ENCODE results near the gene CARD14.

CARD14 gene

DNA sequence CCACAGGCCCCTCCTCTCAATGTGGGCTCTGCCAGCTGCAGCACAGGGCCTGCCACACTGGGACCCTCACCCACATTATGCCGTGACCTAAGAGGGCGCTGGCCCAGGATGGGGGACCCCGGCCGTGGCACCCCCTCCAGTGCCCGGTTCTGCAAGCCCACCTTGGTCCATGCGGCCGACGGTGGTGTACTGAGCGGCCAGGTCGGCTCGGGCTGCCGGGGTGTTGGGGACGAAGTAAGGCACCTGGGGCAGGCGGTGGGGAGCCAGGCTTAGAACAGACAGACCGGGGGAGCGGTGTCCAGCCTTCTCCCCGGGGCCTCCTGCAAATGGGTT lies 43.8 kb downstream of the CARD14 start:
- no peak for DNase-seq

DNA sequence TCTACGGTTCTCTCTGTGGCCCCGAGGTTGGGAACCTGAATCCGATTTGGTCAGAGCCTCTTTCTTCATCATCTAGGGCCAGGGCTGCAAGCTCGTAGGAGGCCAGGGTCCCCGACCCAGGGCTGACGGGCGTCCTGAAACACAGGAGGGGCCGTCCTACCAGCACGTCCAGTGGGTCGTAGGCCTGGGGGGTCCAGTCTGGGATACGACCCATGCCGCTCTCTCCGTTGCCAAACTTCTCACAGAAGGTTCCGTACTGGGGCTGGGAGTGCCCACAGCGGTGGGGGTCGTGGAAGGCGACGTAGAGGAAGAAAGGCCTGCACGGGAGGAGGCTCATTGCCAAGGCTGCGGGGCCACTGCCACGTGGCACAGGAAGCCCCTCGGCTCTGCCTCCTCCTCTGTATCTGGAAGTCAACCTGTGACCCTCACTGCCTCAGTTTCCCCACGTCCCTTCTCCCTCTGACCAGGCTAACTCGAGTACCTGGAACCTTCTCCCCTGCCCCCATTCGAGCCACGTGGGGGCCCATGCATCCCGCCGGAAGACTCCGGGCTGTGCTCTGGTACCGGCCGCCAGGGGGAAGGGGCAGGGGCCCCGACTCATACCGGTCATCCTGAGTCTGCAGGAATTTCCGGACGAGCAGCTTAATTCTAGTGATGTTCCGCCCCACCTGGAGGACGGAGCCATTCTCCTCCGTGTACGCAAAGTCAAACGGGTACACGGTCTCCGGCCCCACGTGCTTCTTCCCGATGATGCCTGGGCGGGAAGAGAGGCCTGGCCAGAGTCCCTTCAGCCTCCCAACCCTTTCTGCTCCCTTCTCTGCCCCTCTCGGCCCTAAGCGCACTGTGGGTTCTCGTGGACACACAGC lies 44.4 kb downstream of the CARD14 start:
- DNase-seq = no peak

DNA sequence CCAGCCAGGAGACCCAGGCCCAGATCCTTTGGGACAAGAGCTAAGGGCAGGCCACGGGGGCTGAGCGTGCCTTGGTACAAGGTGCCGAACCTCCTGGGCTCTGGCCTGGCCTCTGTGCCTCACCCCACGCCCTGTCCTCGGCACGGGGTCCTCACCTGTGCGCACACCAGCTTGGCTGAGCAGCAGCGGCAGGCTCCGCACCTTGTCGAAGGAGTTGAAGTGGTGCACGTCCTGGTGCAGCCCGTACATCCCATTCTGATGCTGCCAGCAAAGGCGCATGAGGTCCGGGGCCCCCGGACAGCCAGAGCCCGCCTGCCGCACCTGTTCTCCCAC lies 45.0 kb downstream of the CARD14 start:
- DNase-seq = no peak

DNA sequence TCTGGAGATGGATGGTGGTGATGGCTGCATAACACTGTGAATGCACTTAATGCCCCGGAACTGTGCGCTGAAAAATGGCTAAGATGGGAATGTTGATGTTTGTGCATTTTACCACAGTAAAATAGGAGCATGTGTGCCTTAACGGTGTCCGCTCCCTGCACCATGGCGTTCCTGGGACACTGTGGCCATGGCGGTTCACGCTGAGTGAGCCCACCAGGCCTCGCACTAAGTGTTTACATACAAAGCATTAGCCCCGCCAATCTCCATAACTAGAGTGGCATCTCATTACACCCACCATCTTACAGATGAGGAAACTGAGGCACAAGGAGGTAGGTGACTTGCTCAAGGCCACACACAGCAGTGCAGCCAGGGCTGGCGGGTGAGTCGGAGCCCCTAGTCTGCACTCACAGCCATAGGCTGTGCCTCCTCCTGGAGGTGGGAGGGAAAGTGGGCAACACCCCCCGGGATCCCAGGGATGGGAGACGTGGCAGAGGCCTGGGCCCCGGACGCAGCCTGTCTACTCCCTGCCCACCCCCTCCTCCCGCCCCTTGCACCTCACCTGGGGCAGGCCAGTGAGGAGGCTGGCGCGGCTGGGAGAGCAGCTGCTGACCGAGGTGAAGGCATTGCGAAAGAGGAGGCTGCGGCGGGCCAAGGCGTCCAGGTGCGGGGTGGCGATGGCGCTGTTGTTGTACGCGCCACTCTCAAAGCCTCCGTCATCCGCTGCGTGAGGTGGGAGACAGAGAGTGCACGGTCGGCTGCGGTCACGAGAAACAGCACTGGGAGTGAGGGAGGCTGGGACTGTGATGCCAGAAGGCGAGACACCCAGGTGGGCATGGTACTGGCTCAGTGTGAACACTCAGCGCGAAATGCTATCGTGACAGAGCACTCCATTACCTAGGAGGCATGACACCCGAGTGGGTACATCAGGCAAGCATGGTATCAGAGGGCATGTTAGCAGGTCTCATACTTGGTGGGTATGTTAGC lies 46.9 kb downstream of the CARD14 start:
- DNase-seq = no peak

DNA sequence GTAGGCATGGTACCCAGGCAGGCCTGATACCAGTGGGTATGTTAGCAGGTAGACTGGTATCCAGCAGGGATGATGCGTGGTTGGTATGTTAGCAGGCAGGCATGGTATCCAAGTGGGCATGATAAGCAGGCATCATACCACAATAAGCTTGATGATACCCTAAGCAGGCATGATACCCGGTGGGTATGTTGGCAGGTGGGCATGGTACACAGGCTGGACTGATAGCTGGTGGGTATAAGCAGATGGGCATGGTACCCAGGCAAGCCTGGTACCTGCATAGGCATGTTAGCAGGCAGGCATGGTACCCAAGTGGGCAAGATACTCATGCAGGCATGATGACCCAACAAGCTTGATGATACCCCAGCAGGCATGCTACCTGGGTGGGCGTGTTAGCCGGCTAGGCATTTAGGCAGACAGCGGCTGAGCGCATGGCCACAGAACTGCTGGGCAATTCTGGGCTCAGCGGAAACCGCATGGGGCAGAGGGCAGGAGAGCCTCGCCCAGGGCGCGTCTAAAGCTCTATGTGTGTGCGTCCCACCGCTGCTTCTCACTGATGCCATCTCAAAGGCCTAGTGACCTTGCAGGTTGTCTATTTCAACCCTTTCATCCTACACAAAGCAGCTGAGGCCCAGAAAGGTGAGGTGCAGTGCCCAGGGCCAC lies 48.0 kb downstream of the CARD14 start:
- no peak for DNase-seq

DNA sequence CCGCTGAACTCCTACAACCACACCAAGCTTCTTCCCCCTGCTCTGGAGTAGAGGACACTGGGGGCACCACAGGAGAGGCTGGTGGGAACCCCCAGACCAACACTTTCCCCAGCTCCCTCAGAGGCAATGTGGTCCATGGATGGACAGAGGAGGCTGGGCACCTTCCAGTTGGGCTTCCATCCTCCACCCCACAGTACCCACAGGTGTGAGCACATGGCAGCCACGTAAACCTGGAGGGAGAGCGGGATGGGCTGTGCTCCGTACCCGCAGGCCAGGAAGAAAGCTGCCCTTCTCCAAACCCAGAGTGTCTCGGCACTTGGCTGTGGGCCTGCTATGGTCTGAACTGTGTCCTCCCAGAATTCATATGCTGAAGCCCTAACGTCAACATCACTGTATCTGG lies 48.6 kb downstream of the CARD14 start:
- DNase-seq = no peak

DNA sequence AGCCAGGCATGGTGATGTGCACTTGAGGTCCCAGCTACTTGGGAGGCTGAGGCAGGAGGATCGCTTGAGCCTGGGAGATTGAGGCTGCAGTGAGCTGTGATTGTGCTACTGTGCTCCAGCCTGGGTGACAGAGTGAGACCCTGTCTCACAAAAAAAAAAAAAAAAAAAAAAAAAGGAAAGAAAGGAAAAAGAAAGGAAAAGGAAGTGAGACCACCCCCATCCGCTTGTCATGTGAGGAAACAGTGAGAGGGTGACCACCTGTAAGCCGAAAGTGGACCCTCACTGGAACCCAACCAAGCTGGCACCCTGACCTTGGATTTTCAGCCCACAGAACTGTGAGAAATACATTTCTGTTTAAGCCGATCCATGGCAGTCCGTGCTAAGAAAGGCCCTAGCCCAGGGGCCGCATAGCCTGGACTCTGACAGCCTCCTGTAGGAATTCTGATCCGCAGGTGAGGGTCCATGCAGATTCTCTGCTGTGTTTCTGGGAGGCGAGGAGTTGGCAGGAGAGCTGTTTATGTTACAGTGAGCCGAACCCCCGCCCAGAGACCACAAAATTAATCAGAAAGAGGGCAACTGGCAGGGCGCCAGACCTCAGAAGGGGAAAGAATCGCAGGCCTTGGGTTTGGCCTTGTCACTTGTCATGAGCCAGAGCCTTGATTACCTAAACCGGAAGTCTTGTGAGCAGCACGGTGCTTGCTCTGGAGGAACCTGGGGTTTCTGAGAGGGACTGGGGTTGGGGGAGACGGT lies 49.4 kb downstream of the CARD14 start:
- peak; percentile 93 for DNase-seq

DNA sequence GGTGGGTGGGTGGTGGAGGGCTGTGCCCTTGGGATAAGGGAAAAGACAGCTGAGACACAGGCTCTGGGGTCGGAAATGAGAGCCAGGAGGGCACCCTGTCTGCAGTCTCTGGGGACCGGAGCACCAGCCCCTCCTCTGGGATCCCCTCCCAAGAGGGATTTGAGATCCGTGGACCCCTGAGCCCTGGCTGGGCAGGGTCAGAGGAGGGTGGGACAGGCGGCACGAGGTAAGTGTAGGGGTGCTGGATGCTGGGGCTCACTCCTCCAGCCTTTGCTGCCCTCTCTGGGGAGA lies 49.9 kb downstream of the CARD14 start:
- DNase-seq = no peak

DNA sequence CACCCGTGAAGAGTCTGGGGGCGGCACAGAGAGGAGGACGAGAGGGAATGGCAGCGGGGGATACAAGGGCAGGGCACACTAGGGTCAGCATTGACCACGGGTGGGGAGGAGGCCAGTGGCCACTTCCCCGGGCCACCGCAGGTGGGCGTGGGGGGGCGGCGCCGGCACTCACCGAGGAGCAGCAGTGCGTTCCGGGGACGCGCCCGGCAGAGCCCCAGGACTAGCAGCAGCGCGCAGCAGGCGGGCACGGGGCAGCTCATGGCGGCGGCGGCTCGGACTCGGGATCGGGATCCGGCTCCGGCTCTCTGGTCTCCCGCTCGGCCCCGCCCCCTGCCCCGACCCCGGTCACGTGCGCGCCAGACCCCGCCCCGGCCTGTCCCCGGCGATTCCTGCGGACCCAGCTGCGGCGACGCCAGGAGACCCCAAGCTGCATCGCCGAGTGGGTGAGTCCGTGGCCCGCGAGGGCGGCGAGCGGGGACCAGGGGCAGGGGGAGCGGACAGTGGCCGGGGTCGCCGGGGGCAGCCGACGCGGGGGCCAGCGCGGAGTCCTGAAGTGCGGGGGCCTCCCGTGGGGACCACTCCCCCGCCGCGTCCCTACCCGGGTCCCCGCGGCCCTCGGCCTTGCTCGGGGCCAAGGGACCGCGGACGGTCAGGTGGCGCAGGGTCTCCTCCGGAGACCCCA lies 50.4 kb downstream of the CARD14 start, which contains the start of the genes SGSH and SLC26A11:
SGSH (minus strand) TSS at position 280 of the 682 bp plus-strand sequence; CDS start at position 260, 20 bp downstream.
SLC26A11 (plus strand) TSS at position 374 of the 682 bp plus-strand sequence. CDS start 1,134 bp downstream, outside the sequence.
- DNase-seq = peak; percentile 66

DNA sequence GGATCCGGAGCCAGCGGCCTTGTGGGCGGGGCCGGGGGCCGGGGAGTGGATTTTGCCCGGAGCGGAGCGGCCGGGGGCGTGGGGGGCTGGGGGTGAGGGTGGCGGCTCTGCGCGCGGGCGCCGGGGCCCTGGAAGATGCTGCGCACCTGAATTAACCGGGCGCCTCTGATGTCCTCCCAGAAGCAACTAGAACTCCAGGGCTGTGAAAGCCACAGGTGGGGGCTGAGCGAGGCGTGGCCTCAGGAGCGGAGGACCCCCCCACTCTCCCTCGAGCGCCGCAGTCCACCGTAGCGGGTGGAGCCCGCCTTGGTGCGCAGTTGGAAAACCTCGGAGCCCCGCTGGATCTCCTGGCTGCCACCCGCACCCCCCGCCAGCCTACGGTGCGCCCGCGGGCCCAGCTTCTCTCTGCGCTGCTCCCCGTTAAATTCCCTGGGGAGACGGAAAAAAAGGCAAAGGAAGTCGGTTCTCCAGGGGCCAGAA lies 50.9 kb downstream of the CARD14 start:
- peak; percentile 49 for DNase-seq

DNA sequence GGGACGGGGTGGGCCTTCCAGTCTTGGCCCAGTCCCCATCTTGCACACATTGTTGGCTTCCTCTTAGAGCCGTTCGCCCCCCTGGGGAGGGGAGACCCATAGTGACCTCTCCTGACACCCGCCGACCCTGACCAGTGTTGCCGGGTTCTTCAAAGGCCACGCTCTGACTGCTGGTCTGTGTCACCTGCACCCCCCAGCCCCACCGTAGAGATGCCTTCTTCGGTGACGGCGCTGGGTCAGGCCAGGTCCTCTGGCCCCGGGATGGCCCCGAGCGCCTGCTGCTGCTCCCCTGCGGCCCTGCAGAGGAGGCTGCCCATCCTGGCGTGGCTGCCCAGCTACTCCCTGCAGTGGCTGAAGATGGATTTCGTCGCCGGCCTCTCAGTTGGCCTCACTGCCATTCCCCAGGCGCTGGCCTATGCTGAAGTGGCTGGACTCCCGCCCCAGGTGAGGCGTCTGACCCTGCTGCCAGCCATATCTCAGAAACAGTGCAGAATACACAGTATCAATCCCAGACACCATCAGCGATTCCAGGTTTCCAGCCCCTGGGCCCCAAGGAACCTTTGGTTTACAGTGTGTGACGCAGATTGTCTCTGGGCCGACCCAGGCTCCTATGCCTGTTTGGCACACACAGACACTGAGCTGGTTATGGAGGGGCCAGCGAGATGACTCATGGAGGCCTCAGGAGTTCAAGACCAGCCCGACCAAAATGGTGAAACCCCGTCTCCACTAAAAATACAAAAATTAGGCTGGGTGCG lies 51.7 kb downstream of the CARD14 start:
- no peak for DNase-seq

DNA sequence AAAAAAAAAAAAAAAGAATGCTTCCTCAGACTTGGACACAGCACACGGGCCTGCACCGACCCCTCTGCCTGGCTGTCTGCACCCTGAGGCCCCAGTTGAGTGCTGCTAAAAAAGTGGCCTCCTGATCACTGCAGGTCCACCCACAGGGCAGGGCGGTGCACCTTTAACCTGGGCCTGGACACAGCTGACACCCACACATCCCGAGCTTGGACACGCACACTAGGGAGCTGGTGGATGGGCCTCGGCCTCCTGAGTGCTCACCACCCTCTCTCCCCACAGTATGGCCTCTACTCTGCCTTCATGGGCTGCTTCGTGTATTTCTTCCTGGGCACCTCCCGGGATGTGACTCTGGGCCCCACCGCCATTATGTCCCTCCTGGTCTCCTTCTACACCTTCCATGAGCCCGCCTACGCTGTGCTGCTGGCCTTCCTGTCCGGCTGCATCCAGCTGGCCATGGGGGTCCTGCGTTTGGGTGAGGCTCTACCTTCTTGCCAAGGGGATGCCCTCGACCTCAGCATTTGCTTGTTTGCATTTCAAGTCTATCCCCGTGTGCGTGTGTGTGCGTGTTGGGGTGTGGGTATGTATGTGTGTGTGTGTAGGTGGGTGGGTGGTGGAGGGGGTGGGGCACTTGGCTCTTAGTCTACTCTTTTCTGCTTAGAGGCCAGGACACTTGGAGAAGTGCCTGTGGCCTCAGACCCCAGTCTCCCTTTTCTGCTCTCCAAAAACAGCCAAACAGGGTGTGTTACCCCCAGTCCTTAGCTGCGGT lies 52.7 kb downstream of the CARD14 start:
- DNase-seq = no peak

DNA sequence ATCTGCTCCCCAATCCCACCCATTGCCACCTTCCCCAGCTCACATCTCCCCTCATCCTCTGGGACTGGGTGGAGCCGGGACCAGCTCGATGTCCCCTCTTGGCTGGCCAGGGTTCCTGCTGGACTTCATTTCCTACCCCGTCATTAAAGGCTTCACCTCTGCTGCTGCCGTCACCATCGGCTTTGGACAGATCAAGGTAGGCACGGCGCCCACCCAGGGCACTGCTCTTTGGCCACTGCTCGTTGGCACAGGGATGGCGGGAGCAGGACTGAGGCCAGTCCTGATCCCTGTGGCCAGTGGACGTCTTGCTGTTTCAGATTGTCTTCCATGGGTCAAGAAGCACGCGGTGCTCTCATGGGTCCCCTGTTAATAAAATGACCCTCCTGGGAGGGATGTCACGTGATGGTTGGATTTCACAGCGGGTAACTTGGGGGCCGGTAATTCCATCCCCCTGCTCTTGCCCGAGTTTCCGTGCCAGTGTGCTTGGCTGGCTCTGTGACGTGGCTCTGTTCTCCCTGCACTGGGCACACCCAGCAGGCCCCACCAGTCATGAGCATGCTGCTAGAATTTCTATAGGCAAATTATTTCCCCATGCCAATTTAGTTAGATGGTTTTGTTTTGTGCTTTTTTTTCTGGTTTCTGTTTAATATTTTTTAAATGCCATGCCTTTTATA lies 53.4 kb downstream of the CARD14 start:
- DNase-seq = no peak

DNA sequence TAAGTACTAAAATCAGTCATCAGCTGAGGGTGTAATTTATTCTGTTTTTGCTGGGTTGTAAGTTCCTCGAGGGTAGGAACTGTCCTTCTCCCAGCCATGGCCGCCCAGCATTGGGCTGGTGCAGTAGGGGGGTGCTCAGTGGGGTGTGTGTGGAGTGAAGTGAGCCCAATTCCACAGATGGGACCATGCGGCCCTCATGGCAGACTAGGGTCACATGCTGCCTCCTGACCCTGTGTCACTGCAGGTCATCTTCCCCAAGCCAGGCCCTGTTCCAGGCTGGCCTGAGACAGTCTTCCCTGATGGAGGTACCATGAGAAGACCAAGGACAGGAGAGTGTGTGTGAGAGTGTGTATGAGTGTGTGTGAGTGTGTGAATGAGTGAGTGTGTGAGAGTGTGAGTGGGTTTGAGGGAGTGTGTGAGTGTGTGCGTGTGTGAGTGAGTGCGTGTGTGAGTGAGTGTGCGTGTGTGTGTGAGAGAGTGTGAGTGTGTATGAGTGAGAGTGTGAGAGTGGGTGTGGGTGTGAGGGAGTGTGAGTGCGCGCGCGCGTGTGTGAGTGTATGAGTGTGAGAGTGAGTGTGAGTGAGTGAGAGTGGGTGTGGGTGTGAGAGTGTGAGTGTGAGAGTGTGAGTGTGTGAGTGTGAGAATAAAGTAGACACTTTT lies 54.1 kb downstream of the CARD14 start:
- no peak for DNase-seq

DNA sequence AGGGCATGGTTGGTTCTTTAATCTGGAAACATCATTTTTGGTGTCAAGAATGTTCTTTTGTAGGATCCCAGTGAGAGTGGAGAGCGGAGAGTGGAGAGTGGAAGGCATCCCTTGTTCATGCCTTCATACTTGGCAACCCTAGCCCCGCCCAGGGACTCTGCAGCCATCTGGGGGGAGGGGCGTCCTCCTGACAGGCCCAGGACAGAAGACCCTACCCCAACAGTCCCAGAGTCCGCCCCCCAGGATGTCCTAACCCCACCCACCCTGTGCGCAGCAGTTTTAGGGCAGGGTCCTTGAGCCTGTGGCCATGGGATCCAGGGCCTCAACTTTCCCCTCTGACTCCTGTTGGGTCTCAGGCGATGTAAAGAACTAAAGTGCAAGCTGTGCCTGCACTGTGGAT lies 54.9 kb downstream of the CARD14 start:
- DNase-seq = no peak

DNA sequence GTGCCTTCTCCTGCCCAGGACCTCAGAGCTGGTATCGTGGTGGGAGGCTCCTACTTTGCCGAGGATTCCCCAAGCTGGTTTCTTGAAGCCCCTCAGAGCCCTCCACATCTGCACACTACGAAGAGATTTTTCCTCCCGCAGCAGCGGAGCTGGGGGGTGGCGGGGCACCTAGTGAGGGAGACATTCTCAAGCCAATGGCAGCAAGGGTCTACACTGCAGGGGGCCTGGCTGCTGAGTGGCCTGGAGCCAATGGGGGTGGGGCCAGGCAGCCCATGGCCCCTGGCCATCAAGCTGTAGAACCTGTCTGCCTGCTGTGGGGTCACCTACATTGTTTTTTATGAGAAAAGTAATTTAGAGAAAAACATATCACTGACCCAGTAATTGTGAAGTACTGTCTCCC lies 55.4 kb downstream of the CARD14 start:
- DNase-seq = no peak

DNA sequence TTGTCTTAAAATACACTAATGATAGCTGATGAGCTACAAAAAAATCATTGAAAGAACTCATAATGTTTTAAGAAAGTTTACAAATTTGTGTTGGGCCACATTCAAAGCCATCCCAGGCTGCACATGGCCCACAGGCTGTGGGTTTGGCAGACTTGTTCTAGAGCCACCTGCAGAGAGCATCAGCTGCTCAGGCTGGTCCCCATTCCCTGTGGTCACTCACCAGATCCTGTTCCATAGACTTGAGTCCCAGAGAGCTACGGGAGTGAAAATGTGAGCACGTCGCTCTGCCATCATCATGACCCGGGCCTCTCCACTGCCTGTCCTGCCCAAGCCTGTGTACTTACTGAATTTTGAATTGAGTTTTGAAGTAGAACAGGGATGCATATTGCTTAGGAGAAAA lies 57.3 kb downstream of the CARD14 start:
- DNase-seq = no peak

DNA sequence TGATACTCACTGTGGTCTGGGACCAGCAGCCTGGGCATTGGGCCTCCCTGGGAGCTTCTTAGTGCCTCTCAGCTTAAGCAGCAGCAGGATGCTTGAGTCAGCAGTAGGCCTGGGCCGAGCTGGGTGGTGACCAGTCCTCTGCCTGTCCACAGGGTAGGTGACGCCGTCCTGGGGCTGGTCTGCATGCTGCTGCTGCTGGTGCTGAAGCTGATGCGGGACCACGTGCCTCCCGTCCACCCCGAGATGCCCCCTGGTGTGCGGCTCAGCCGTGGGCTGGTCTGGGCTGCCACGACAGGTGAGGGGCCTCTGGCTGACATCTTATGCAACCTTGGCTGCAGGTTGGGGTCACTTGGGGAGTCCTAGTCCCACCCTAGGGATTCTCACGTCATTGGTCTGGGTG lies 57.8 kb downstream of the CARD14 start:
- DNase-seq = no peak

DNA sequence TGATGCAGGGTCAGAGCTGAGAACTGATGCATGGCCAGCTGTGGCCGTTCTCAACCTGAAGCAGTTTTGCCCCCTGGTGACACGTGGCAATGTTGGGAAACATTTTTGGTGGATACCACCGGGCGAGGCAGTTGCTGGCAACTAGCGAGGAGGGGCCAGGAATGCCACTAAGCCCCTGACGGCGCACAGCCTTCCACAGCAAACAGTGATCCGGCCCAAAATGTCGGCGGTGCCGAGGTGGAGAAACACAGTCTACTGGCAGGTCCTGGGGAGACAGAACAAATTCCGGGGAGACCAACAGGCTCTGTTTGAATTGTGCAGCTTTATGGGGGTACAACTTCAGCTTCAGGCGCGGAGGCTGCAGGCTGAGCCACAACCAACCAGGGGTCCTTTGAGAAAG lies 58.6 kb downstream of the CARD14 start:
- DNase-seq = no peak
